ENCODE measurements around the gene LRRC8C. TPM values are rescaled to one million over a fixed set of nuclear protein-coding genes. Genes with fewer than 3 reads are reported as not detected.
"Not testable (repeated sequence)": the region's sequence is repeated elsewhere in the genome, so short reads cannot be mapped to it uniquely, and the experiment has no call there.

Gene LRRC8C
- polyA plus RNA-seq, 3 donors, result 6.0 to 7.0 (median 6.6) TPM

DNA sequence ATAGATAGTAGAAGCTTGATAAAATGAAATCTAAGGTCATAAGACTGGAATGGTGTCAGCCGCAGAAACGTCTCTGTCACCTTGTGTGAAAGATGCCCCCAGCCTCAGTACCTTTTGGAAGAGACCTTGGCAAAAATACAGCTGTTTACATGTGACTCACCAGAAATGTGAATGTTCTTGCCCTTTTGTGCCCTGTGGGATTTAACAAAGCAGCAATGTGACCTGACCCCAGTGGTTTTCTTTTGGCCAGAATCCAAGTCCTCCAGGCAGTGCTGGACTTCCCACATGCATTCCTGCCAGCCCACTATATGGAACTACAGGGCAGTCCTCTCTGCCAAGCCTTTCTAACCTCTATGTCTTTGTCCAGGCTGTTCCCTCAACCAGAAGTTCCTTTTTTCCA is 27.2 kb upstream of the LRRC8C start:
- DNase-seq, result no peak

DNA sequence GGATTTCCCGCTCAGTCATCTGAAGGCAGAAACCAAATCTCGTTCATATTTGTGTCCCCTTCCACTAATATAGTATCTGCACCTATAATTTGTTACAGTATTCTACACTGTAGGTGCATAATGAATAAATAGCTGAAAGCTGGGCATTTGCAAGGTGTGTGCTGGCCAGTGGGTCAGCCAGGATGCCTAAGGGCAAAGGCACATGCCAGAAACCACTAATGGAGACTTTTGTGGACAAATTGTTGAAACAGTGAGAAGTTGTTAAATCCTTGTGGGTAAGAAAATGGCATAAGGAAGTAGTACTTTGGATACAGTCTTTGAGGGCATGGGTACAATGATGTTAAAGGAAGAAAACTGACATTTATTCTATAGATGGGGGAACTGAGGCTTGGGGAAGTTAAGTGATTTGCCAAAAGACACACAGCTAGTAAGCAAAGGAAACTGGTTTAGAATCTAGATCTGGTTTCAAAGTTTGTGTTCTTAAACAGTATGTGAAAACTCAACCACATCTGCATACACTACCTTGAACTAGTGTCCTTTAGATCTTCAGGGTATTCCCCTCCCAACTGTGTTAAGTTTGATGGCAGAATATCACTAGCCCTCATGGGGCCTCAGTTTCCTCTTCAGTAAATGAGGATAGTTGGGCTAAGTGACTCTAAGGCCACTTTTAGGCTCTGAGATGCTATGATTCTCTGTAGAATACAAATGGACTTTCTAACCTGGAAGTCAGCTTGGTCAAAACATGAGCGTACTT is 26.5 kb upstream of the LRRC8C start:
- no peak for DNase-seq

DNA sequence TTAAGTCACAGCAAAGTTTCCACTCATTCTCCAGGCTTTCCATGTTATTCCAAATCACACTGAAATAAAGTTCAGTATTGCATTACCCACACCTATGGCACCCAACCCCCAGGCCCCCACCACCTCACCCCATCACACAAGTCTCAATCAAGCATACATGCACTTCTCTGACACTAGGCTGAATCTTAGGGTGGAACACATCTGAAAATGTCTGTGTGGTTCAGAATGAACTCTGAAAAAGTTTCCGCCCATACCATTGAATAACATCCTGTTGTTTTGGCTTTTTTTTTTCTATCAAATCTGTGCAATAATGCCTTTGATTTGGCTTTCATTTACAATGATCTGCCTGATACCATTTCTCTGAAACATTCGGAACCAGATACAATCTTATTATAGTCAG is 25.8 kb upstream of the LRRC8C start:
- DNase-seq, result no peak

DNA sequence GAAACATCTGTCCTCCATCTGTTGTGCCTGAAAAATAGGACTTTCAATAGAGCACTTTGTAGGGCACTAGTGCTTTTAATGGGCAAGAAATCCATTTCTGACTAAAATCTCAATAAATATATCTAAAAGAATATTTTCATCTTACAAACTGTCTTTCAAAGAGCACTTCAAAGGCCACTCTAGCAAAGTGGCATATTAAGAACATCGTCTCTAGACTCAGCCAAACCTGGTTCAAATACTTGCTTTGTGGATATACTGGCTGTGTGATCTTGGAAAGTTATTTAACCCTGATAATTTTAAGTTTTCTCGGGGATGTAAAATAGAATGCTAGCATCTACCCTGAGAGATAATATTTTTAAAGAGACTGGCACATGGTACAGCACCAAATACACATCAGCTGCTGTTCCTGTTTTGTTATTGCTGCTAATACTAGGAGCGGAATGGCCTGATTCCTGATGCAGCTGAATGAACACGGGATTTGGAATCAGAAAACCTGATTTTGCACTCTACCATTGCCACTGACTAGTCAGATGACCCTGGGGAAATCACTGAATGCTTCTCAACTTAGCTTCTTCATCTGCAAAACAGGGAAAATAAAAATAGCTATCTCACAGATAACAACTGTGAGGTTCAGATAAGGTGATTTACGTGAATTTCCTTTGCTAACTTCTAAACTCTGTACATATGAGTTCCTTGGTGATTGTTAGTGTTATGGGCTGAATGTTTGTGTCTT is 25.2 kb upstream of the LRRC8C start:
- DNase-seq, result no peak

DNA sequence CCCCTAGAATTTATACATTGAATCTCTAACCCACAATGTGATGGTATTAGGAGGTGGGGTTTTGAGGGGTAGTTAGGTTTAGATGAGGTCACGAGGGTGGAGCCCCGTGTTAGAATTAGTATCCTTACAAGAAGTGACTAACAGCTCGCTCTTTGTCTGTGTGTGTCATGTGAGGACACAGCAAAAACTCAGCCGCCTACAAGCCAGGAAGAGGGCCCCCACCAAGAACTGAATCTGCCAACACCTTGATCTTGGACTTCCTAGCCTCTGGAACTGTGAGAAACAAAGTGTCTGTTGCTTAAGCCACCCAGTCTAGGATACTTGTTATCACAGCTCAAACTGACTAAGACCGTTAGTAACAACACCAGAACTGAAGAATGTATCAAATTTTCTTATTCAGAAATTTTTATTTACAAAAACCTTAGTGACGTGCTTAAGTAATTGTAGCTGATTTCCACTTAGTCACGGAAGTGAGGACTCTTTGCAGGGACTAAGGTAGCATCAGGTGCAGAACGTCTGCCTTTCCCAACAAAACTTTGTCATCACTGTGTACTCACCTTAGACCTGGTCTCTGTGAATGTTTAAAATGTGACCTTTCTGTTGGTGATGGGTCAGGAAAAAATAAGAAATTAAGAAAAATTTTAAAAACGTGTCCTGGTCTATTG is 24.5 kb upstream of the LRRC8C start:
- DNase-seq, result no peak

DNA sequence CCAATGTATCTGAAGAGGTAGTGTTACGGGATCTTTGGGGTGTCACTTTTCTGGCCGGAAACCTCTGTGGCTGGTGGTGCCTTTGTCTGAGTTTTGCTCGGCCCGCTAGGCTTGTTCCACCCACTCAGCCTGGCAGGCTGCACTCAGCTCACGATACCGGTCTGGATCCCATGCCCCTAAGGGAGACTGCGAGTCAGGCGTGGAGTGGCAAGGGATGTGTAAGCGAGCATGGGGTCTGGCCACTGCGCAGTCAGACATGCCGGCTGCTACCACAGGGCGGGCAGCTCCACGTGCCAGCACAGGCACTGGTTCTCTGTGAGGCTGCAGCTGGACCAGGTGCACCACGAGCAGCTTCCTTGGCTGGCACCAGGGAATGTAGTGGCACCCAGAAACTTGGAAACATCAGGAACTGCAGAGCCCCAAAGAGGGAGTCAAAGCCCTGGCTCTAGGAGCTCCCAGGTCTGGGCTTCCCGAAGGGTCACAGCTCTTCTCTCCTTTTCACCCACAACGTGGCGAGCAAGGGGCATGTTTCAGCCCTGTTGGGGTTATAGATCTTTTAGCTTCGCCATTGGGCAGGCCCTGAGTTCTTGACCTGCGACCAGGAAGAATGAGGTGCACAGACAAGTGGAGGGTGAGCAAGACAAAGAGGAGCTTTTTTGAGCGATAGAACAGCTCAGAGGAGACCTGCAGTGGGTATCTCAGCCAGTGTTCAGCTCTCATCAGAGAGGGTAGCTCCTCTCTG is 23.8 kb upstream of the LRRC8C start:
- DNase-seq, result no peak

DNA sequence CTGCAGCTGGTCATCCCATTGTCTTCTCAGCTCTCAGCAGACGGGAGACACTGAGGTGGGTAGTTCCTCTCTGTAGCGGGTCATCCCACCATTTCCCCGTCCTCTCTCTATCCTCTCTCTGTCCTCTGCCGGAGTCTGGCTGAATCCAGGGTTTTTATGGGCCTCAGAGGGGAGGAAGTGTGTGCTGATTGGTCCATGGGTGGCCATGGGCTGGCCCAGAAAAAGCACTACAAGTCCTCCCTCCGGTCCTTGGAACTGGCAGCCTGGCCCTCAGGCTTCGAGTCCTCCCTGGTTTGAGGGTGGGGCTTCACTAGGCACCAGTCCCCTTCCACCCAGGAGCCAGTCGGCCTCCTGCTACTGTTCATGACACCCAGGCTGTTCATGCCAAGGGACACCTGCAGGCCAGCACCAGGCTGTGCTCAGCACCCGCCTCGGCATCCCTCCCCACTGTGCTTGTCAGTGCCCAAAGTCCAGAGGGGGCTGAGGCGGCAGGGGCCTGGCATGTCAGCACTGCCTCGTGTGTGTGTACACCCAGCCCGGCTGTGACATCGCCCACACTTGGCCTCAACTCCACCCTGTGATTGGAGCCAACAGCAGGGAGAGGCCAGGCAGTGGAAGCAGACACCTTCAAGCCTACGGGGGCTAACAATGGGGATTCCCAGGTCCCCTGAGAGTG is 23.0 kb upstream of the LRRC8C start:
- no peak for DNase-seq

DNA sequence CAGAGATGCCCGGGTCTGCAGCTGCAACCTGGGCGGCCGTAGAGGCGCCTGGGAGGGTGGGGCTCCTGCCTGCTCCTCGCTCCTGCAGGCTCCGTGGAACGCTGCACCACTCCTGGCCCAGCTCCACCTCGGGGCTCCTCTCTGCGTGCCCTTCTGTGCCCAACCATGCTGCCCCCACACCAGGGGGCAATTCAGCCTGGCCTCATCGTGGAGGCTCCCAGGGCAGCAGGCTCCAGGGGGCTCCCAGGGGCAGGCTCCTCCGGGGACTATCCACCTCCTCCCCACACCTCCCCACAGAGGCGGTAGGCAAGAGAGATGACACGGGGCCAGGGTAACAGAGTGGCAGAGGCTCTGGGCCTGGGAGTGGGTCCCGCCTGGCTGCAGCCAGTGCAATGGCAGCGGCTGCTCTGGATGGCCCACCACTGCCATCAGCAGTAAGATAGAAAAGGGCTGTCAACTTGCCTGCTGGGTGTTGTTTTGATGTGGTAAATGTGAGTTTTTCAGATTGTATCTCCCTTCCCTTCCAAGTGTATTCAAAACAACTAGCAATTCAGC is 22.4 kb upstream of the LRRC8C start:
- no peak for DNase-seq

DNA sequence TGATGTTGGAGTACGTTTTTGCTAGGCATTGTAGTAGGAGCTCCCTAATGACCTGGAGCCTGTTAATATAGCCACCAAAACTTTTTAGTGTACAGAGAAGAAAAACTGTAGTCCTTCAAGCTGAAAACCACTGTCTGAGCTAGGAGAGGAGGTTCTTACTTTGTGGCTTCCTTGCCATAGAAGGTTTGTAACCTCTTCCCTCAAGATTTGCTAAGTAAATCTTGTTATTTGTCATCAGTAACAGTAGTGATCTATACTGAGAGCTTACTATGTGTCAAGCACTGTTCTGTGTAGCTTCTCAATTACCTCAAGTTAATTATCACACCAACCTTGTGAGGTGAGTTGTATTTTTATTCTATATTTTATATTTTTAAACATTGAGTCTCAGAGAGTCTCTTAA is 21.2 kb upstream of the LRRC8C start:
- no peak for DNase-seq

DNA sequence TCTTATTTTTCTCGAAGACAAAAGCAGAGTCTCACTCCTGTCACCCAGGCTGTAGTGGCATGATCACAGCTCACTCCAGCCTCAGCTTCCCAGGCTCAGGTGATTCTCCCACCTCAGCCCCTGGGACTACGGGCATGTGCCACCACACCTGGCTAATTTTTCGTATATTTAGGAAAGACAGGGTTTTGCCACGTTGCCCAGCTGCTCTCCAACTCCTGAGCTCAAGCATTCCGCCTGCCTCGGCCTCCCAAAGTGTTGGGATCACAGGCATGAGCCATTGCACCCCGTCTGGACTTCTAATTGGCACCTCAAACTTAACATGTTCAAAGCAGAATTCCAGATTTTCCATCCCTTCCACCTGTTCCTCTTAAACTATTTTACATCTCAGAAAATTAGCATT is 19.0 kb upstream of the LRRC8C start:
- no peak for DNase-seq

DNA sequence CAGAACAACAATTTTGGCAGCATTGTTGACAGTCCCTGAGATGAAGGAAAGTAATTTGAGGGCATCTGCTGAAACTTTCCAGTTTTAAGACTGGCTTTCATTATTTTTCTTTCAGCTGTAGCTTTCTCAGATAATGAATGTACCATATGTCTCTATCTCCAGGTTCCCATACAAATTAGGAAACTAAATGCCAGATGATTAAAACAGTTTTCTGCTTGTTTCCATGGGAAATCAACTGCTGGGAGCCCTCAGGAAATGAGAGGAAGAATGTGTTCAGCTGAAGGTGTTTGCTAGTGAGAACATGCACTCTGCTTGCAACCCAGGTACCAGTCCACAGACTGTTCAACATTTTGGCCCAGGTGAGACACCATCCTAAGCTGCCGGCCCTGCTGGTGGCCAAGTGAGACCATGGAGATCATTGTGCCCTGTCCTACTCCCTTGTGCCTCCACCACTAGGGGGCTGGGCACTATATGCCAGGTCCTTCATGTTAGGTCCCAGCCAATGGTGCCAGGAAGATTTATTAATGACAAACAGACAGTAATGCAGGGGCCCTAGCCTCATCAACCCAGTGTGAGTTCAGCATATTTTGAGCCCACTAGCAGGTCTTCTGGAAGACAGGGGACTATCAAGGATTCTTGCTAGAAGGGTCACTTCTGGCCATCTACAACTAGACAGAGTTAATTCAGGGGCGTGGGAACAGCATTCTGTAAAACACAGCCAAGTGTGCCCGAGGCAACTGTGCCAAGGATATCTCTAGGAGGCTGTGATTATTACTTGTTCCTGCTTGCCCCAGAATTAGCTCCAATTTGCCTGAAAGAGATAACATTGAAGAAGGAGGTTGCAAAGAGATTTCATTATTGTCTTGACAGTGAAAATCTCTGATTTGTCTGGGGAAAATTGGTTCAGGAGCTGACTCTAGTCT is 17.0 kb upstream of the LRRC8C start:
- no peak for DNase-seq

DNA sequence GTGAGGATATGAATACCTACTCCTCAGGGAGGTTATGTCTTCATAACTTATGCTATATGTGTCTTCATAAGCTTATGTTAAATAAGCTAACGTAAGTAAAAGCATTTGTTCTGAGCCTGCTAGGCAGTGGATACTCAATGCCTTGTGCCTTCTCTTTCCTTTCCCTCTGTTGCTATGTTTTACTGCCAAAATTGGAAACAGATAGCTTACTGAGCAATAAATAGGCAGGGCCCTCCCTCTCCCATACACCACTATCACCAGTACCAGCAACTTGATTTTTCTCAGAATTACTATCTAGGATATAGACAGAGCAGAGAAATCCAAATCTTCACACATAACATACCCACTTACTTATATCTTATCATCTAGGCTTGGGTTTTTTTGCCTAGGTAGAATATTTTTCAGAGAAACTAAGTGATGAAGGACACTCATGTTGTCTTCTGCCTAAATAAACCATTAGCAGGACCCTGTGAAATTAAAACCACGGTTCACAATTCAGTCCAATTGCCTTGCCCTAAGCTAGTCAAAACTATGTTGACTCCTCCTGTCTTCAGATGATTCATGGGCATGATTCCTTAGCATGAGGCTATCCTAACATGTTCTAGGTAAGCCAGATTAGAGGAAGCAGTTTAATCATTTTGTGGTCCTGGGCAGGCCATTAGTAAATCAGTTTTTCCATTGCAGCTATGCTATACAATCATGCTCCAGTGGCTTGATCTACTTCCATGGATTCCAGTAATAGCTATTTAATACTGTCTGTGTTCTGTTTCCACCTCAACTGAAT is 15.9 kb upstream of the LRRC8C start:
- no peak for DNase-seq

DNA sequence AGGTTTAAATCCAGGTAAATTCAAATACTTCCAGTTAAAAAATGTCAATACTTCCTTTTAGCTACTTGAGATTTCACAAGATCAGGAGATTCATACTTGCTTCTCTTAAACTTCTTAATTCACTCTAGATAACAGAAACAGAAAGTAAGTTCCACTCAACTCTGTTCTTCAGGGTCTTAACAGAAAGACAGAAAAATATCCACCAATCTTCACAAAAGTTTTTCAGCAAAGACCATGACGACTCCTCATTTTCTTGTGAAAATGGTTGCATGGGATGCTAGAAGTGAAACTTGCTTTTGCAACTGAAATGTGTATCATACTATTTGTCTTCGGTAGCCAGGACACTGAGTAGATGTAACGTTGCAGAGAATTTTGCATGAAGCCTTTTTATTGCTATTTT is 12.3 kb upstream of the LRRC8C start:
- DNase-seq, result no peak

DNA sequence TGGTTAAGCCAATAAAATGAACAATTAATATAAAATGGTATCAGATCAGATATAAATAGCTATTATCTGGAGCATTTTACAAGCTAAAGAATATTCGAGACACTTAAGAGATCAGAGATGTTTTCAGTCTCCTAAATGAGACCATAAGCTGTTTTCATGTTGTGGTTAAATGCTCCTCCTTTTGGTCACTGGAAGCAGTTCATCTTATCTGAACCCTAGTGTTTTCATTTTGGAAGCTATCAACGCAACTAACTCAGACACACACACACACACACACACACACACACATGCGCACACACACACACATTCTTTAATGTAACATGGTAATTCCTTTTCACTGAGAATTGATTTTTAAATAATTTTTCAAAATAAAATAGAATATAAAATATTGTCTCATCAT is 10.0 kb upstream of the LRRC8C start:
- no peak for DNase-seq

DNA sequence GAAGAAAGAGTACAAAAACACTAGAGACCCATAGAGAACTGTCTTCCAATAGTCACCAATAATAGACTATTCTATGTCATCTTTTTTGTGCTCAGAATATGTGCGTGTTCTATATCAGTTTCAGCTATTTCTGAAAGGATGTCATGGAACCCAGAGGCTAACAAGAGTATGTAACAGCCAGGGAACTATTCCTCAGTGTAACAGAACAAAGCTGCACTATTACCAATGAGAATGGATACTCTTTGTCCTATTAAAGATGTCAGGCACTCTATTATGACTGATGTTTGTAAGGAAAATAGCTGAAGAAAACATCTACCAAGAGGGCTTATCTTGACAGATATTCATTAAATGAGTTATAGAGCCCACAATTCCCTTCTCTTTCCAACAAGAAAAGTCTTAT is 8.6 kb upstream of the LRRC8C start:
- no peak for DNase-seq

DNA sequence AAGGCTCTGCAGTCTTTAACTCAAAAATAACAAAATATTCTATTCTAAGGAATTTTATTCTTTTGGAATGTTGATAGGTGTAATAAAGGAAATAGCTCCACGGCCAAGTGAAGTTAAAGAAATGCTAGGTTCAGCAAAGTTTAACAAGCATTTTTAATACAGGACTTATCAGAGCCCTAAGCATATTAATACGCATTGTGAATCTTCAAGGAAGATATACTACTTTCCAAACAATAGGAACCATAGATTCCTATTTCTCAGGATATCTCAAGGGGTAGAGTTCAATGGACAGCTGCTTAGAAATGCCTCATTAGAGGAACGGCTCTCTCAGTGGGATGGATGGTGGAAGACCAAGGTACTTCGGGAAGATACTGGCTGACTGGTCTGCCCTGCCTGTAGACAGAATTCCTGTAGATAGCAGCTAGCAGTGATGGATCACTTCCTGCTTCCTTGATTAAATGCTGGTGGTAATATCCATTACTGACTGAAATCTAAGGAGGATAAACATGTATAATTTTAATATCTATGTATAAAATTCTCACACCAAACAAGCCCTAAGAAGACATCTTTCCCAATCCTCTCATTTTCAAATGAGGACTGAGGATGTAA is 8.1 kb upstream of the LRRC8C start:
- no peak for DNase-seq

DNA sequence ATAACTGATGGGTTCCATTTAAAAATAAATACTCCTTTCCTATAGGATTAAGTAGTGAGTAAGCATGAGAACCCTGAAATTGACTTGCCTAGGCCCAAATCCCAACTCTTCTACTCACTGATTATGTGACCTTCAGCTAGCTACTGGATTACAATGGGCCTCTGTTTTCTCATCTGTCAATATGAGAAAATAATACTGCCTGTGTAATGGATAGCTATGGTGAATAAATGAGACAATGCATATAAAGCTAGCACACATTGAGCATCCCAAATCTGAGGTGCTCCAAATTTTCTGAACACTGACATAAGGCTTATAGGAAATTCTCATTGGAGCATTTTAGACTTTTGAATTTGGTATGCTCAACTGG is 5.3 kb upstream of the LRRC8C start:
- DNase-seq, result no peak

DNA sequence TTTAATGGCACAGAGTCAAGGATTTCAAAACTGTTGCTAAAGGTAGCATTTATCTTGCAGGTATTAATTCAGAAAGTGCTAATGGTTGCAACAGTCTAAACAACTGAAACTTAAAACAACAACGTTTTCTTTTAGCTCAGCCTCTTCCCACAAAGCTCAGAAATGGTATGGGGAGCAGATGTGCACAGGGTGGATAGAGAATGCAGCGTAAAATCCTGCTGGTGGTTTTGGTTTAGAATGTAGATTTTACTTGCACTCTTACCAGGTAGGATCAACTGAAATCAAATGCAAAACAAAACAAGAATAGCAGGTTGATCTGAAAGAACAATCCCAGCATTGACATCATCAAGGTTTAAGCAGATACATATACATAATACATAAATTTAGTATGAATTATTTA is 3.8 kb upstream of the LRRC8C start:
- no peak for DNase-seq

DNA sequence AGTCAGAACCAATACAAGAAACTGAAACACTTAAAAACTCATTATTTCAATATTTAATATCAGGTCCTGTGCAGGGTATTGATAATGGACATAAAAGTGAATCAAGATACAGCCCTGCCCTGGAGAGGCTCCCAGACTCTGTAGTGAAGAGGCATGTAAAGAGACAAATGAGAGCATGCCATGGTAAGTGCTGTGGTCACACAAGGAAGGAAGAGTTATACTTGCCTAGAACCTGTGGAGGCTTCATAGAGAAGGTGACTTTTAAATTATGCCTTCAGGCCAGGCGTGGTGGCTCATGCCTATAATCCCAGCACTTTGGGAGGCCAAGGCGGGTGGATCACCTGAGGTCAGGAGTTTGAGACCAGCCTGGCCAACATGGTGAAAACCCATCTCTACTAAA is 3.3 kb upstream of the LRRC8C start:
- not testable (repeated sequence) for DNase-seq
